GM23338 (cell line): ENCODE measurements around the gene GNPDA1. TPM values are rescaled to one million over a fixed set of nuclear protein-coding genes. Genes with fewer than 3 reads are reported as not detected.

Experiments used
- ATAC-seq: fragments of 200-7000 bp; cut with Tn5 transposase; 3 replicates; pipeline ENCODE4 v1.9.1; 2020
- DNase-seq: peaks from one replicate; pipeline ENCODE4 v3.0.0-alpha.2; 2015; ENCODE audit warnings: low spot score
- H2AFZ ChIP-seq: fragments of 200-600 bp; sonication (generic); 2 replicates; pipeline ENCODE4 v1.8.0; 2016; ENCODE audit warnings: antibody characterized with exemption, mild to moderate bottlenecking, moderate library complexity
- H3F3A ChIP-seq: fragments of 200-600 bp; sonication (generic); replicated peaks from 2 replicates; pipeline ENCODE4 v1.8.0; 2017; ENCODE audit warnings: antibody characterized with exemption, mixed run types, low read depth
- H3K27ac ChIP-seq: fragments of 200-600 bp; sonication (generic); 2 replicates; pipeline ENCODE4 v1.6.1; 2016; ENCODE audit warnings: low read depth
- H3K27me3 ChIP-seq: fragments of 200-600 bp; sonication (generic); 2 replicates; pipeline ENCODE4 v1.8.0; 2016; ENCODE audit warnings: mild to moderate bottlenecking, mixed run types, moderate library complexity; ENCODE audit not compliant: insufficient read depth
- H3K36me3 ChIP-seq: fragments of 200-600 bp; sonication (generic); 2 replicates; pipeline ENCODE4 v1.8.0; 2016; ENCODE audit warnings: mild to moderate bottlenecking; ENCODE audit not compliant: insufficient read depth
- H3K4me1 ChIP-seq: fragments of 200-600 bp; sonication (generic); 2 replicates; pipeline ENCODE4 v1.8.0; 2016; ENCODE audit warnings: mild to moderate bottlenecking, moderate library complexity; ENCODE audit not compliant: insufficient read depth
- H3K4me2 ChIP-seq: fragments of 200-600 bp; sonication (generic); 2 replicates; pipeline ENCODE4 v1.7.1; 2017; ENCODE audit warnings: mixed run types
- H3K4me3 ChIP-seq: fragments of 200-600 bp; sonication (generic); 2 replicates; pipeline ENCODE4 v1.6.1; 2016; ENCODE audit warnings: mixed run types
- H3K79me2 ChIP-seq: fragments of 200-600 bp; sonication (generic); replicated peaks from 2 replicates; pipeline ENCODE4 v1.8.0; 2017; ENCODE audit warnings: mild to moderate bottlenecking; ENCODE audit not compliant: insufficient read depth
- H3K9me2 ChIP-seq: fragments of 200-600 bp; sonication (generic); 2 replicates; pipeline ENCODE4 v1.8.0; 2017; ENCODE audit not compliant: insufficient read depth
- H4K20me1 ChIP-seq: fragments of 200-600 bp; sonication (generic); replicated peaks from 2 replicates; pipeline ENCODE4 v1.8.0; 2017; ENCODE audit warnings: mild to moderate bottlenecking; ENCODE audit not compliant: insufficient read depth
- H3K27ac Mint-ChIP-seq: 2 replicates; pipeline ENCODE4 v1.8.0; 2020; ENCODE audit warnings: inconsistent platforms, mild to moderate bottlenecking, moderate library complexity, mixed read lengths
- H3K27me3 Mint-ChIP-seq: 3 replicates; pipeline ENCODE4 v1.8.0; 2022; ENCODE audit warnings: low read depth, mild to moderate bottlenecking, moderate library complexity, mixed read lengths, inconsistent platforms; ENCODE audit not compliant: insufficient read depth, poor library complexity
- H3K36me3 Mint-ChIP-seq: 3 replicates; pipeline ENCODE4 v1.8.0; 2021; ENCODE audit warnings: low read depth, mild to moderate bottlenecking, inconsistent platforms, moderate library complexity, mixed read lengths
- H3K4me1 Mint-ChIP-seq: 3 replicates; pipeline ENCODE4 v1.8.0; 2020; ENCODE audit warnings: mild to moderate bottlenecking, inconsistent platforms, mixed read lengths
- H3K4me3 Mint-ChIP-seq: 3 replicates; pipeline ENCODE4 v1.8.0; 2021; ENCODE audit warnings: moderate library complexity, mild to moderate bottlenecking, inconsistent platforms, mixed read lengths
- H3K9me3 Mint-ChIP-seq: 3 replicates; pipeline ENCODE4 v1.8.0; 2020; ENCODE audit warnings: moderate library complexity, mild to moderate bottlenecking, inconsistent platforms, mixed read lengths
- CREB1 ChIP-seq: fragments of 250-450 bp; sonication (Bioruptor Pico); IDR thresholded peaks from 2 replicates; pipeline ENCODE4 v1.5.0; 2020; ENCODE audit warnings: low read depth, mild to moderate bottlenecking, moderate library complexity
- EZH2 ChIP-seq: fragments of 200-600 bp; sonication (generic); IDR thresholded peaks from one replicate; pipeline ENCODE4 v1.8.0; 2017; ENCODE audit warnings: antibody characterized with exemption, mild to moderate bottlenecking, low read depth; ENCODE audit not compliant: unreplicated experiment
- EZH2phosphoT487 ChIP-seq: fragments of 200-600 bp; sonication (generic); IDR thresholded peaks from one replicate; pipeline ENCODE4 v1.8.1; 2018; ENCODE audit warnings: antibody characterized with exemption; ENCODE audit not compliant: unreplicated experiment
- JUNB ChIP-seq: IDR thresholded peaks from one replicate; pipeline ENCODE4 v1.6.1; 2016; ENCODE audit warnings: antibody characterized with exemption; ENCODE audit not compliant: unreplicated experiment
- NANOG ChIP-seq: IDR thresholded peaks from 2 replicates; pipeline ENCODE4 v1.6.1; 2016; ENCODE audit warnings: antibody characterized with exemption, borderline replicate concordance
- POLR2AphosphoS5 ChIP-seq: IDR thresholded peaks from 2 replicates; pipeline ENCODE4 v1.6.1; 2016; ENCODE audit warnings: antibody characterized with exemption, low read depth
- STAT1 ChIP-seq: IDR thresholded peaks from one replicate; pipeline ENCODE4 v1.6.1; 2016; ENCODE audit warnings: antibody characterized with exemption; ENCODE audit not compliant: unreplicated experiment
- ZNF114 ChIP-seq: fragments of 250-450 bp; sonication (Bioruptor Pico); IDR thresholded peaks from 2 replicates; pipeline ENCODE4 v1.5.0; 2020; ENCODE audit warnings: mild to moderate bottlenecking, moderate library complexity
- ZNF331 ChIP-seq: fragments of 250-450 bp; sonication (Bioruptor Pico); IDR thresholded peaks from 2 replicates; pipeline ENCODE4 v1.5.0; 2020; ENCODE audit warnings: low read depth, mild to moderate bottlenecking, moderate library complexity
- polyA plus RNA-seq: library from polyadenylated mRNA; unstranded; fragments of >200 nt; fragmentation: Nextera tagmentation; extraction: Ambion mirVana; gene quantifications from 2 replicates; pipeline ENCODE4 v1.2.1, GENCODE V29; 2016
- total RNA-seq: library from RNA; depleted of rRNA; stranded (reverse); fragments of >200 nt; shearing (Covaris generic); gene quantifications from 2 replicates; pipeline ENCODE4 v1.2.3, GENCODE V29; 2014
- TF ChIP-seq, protein P1 (sequence below): IDR thresholded peaks from one replicate; pipeline ENCODE4 v1.6.1; 2018; ENCODE audit warnings: antibody characterized with exemption; ENCODE audit not compliant: unreplicated experiment
- TF ChIP-seq, protein P2 (sequence below): IDR thresholded peaks from 2 replicates; pipeline ENCODE4 v1.6.1; 2016; ENCODE audit warnings: antibody characterized with exemption
- TF ChIP-seq, protein P3 (sequence below), 2 experiments: fragments of 200-600 bp in 1 of 2; sonication (generic) in 1 of 2; conservative IDR thresholded peaks; 2 replicates each; pipeline versions ENCODE4 v1.5.1 to v1.6.1; 2016 to 2017; ENCODE audit warnings: antibody characterized with exemption in 2 of 2, low read depth in 2 of 2, mild to moderate bottlenecking in 2 of 2, moderate library complexity in 1 of 2

Gene GNPDA1
- total and polyA plus RNA-seq, 2 experiments from 2014 or later: 47.6 to 117 TPM

DNA sequence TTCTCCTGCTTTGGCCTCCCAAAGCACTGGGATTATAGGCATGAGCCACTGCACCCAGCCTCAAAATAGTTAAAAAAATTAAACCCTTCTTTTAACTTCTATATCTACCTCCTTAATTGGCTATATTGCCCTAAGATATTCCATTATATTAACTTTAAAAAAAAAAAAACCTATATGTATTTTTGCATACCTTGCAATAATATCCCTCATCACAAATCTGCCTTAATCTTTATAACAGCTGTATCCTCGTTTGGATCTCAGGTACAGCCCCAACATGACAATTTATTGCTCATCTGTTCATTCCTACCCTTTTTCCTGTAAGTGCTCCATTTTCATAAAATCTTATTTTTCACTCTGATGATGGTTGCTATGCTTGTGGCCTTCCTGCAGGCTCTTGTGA is 12.7 kb downstream of the GNPDA1 start (continued):
- TF ChIP-seq, protein P1, sequence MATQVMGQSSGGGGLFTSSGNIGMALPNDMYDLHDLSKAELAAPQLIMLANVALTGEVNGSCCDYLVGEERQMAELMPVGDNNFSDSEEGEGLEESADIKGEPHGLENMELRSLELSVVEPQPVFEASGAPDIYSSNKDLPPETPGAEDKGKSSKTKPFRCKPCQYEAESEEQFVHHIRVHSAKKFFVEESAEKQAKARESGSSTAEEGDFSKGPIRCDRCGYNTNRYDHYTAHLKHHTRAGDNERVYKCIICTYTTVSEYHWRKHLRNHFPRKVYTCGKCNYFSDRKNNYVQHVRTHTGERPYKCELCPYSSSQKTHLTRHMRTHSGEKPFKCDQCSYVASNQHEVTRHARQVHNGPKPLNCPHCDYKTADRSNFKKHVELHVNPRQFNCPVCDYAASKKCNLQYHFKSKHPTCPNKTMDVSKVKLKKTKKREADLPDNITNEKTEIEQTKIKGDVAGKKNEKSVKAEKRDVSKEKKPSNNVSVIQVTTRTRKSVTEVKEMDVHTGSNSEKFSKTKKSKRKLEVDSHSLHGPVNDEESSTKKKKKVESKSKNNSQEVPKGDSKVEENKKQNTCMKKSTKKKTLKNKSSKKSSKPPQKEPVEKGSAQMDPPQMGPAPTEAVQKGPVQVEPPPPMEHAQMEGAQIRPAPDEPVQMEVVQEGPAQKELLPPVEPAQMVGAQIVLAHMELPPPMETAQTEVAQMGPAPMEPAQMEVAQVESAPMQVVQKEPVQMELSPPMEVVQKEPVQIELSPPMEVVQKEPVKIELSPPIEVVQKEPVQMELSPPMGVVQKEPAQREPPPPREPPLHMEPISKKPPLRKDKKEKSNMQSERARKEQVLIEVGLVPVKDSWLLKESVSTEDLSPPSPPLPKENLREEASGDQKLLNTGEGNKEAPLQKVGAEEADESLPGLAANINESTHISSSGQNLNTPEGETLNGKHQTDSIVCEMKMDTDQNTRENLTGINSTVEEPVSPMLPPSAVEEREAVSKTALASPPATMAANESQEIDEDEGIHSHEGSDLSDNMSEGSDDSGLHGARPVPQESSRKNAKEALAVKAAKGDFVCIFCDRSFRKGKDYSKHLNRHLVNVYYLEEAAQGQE: no peak
- no peak for TF ChIP-seq ZNF331 (CRISPR knock-in tag)

DNA sequence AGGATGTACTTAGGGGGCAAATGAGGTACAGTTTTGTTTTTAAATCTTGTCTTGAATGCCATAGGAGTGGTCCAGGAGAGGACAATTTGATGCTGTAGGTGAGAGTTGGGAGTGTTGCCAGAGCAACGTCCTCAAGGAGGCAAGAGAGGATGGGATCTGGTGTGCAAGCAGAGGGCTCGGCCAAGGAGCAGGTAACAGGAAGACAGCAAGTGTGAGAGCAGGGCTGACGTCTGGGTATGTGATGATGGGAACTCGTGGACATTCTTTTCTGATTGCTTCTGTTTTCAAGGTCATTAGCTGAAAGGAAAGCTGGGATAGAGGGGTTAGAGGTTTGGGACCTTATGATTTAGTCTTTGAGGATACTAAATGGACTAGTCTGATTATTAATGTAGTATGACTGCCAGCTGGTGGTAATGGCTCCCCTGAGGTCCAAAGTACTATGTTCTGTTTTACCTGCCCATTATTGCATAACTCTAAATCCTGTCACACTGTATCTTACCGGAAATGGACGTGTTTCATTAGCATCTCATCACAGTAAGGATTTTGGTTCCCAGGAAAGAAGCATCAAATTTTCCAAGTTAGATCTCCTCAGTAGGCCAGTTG is 15.4 kb downstream of the GNPDA1 start:
- Histone ChIP-seq H3K4me3 (no peak overlapping the region), H3K9me2 (no peaks in the 10 kb centered on the region), H3K27me3 (no peaks in the 10 kb centered on the region), H3K79me2 (no peaks in the 10 kb centered on the region; the same call in 1 of the 2 replicates), H3K4me2 (no peak overlapping the region), H3K36me3 (peaks cover 18% of the 10 kb centered on the region), H4K20me1 (no peaks in the 10 kb centered on the region), H3K27ac (no peak overlapping the region), H3F3A (no peaks in the 10 kb centered on the region), H3K4me1 (no peaks in the 10 kb centered on the region), H2AFZ (no peak overlapping the region)
- ATAC-seq: no peak
- H3K4me3 Mint-ChIP-seq: no peak overlapping the region
- H3K36me3 Mint-ChIP-seq: peaks cover 36% of the 10 kb centered on the region
- no peak for DNase-seq
- no peaks in the 10 kb centered on the region for H3K4me1 Mint-ChIP-seq
- peaks cover 13% of the 10 kb centered on the region; the same call in 2 of the 3 replicates for H3K9me3 Mint-ChIP-seq
- H3K27me3 Mint-ChIP-seq: peaks cover 5% of the 10 kb centered on the region
- H3K27ac Mint-ChIP-seq: no peak overlapping the region
- TF ChIP-seq NANOG (no peak), JUNB (no peak), CREB1 (CRISPR knock-in tag) (no peak), STAT1 (no peak), ZNF331 (CRISPR knock-in tag) (no peak), ZNF114 (CRISPR knock-in tag) (no peak), POLR2AphosphoS5 (no peak), EZH2phosphoT487 (no peak), EZH2 (no peak)
- TF ChIP-seq, protein P2, sequence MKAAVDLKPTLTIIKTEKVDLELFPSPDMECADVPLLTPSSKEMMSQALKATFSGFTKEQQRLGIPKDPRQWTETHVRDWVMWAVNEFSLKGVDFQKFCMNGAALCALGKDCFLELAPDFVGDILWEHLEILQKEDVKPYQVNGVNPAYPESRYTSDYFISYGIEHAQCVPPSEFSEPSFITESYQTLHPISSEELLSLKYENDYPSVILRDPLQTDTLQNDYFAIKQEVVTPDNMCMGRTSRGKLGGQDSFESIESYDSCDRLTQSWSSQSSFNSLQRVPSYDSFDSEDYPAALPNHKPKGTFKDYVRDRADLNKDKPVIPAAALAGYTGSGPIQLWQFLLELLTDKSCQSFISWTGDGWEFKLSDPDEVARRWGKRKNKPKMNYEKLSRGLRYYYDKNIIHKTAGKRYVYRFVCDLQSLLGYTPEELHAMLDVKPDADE: no peak
- TF ChIP-seq, protein P1: no peak
- TF ChIP-seq, protein P3, sequence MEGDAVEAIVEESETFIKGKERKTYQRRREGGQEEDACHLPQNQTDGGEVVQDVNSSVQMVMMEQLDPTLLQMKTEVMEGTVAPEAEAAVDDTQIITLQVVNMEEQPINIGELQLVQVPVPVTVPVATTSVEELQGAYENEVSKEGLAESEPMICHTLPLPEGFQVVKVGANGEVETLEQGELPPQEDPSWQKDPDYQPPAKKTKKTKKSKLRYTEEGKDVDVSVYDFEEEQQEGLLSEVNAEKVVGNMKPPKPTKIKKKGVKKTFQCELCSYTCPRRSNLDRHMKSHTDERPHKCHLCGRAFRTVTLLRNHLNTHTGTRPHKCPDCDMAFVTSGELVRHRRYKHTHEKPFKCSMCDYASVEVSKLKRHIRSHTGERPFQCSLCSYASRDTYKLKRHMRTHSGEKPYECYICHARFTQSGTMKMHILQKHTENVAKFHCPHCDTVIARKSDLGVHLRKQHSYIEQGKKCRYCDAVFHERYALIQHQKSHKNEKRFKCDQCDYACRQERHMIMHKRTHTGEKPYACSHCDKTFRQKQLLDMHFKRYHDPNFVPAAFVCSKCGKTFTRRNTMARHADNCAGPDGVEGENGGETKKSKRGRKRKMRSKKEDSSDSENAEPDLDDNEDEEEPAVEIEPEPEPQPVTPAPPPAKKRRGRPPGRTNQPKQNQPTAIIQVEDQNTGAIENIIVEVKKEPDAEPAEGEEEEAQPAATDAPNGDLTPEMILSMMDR (conservative IDR thresholded peaks at IDR 0.05; ENCODE audit: low read depth in 2 of 2): no peak
